H1 (cell line): ENCODE data around the gene ATOH8. TPM values are rescaled to one million over a fixed set of nuclear protein-coding genes. Genes with fewer than 3 reads are reported as not detected.

Source experiments
- CTCF ChIA-PET: fragments of 300-600 bp; sonication (Branson Sonifier 250); formaldehyde crosslinking; loops from one replicate; lab custom pipeline; 2021; ENCODE audit not compliant: partially characterized antibody; lab: Charles Lee
- POLR2A ChIA-PET: fragments of 300-600 bp; sonication (Branson Sonifier 250); formaldehyde crosslinking; loops from one replicate; lab custom pipeline; 2021; ENCODE audit warnings: inconsistent platforms; ENCODE audit not compliant: partially characterized antibody; lab: Charles Lee
- DNase-seq, 2 experiments: peaks; one replicate each; pipeline versions ENCODE4 v3.0.0 to v3.0.0-alpha.2; 2010 to 2022; ENCODE audit warnings: low spot score in 2 of 2, low read depth in 1 of 2, mixed read lengths in 1 of 2
- FAIRE-seq: peaks from 2 replicates; lab custom pipeline; 2011; peaks lifted over from hg19 to GRCh38; lab: Jason Lieb, UNC
- H2AFZ ChIP-seq: 2 replicates; pipeline ENCODE4 v1.8.1; 2012; ENCODE audit warnings: low read length, inconsistent platforms
- H2AK5ac ChIP-seq: 2 replicates; pipeline ENCODE4 v1.6.1; 2013; ENCODE audit warnings: low read depth, low read length
- H2BK120ac ChIP-seq: replicated peaks from 2 replicates; pipeline ENCODE3; 2013; ENCODE audit warnings: low read depth, low read length, inconsistent platforms
- H2BK12ac ChIP-seq: 2 replicates; pipeline ENCODE4 v1.6.1; 2013; ENCODE audit warnings: low read depth, low read length
- H2BK15ac ChIP-seq: 2 replicates; pipeline ENCODE4 v1.6.1; 2013; ENCODE audit warnings: low read length
- H2BK20ac ChIP-seq: 2 replicates; pipeline ENCODE4 v1.6.1; 2013; ENCODE audit warnings: low read length
- H2BK5ac ChIP-seq: 2 replicates; pipeline ENCODE4 v1.6.1; 2013; ENCODE audit warnings: low read depth, low read length
- H3K14ac ChIP-seq: 2 replicates; pipeline ENCODE4 v1.6.1; 2013; ENCODE audit warnings: inconsistent platforms; ENCODE audit not compliant: insufficient read length
- H3K18ac ChIP-seq: 2 replicates; pipeline ENCODE4 v1.6.1; 2013; ENCODE audit warnings: low read length; ENCODE audit errors: extremely low read depth
- H3K23ac ChIP-seq: 2 replicates; pipeline ENCODE4 v1.6.1; 2013; ENCODE audit warnings: inconsistent platforms; ENCODE audit not compliant: insufficient read length
- H3K23me2 ChIP-seq: 2 replicates; pipeline ENCODE4 v1.6.1; 2013; ENCODE audit warnings: low read depth, low read length
- H3K27ac ChIP-seq: 2 replicates; pipeline ENCODE4 v1.6.1; 2011; ENCODE audit warnings: low read depth, low read length, inconsistent platforms
- H3K27me3 ChIP-seq, 4 experiments: replicated peaks in 1 of 4; 1 replicate in 1 of 4; 2 replicates in 3 of 4; pipeline versions ENCODE4 v1.6.1 to v1.8.1; 2011 to 2013; ENCODE audit warnings: low read length in 3 of 4, mild to moderate bottlenecking in 3 of 4, inconsistent platforms in 2 of 4, mixed read lengths in 2 of 4, moderate library complexity in 1 of 4; ENCODE audit not compliant: control insufficient read depth in 3 of 4, insufficient read depth in 3 of 4; ENCODE audit errors: extremely low read depth in 1 of 4
- H3K36me3 ChIP-seq, 4 experiments: 2 replicates each; pipeline versions ENCODE4 v1.6.1 to v1.8.1; 2011 to 2013; ENCODE audit warnings: mild to moderate bottlenecking in 4 of 4, low read length in 3 of 4, moderate library complexity in 2 of 4, control low read depth in 1 of 4, inconsistent platforms in 1 of 4; ENCODE audit not compliant: insufficient read depth in 4 of 4, control insufficient read depth in 2 of 4
- H3K4ac ChIP-seq: replicated peaks from 2 replicates; pipeline ENCODE3; 2013; ENCODE audit warnings: low read length, low read depth, mixed read lengths, inconsistent platforms; ENCODE audit not compliant: insufficient read length
- H3K4me1 ChIP-seq, 4 experiments: replicated peaks in 1 of 4; 1 replicate in 1 of 4; 2 replicates in 3 of 4; pipeline versions ENCODE4 v1.6.1 to v1.8.1; 2011 to 2013; ENCODE audit warnings: low read length in 3 of 4, inconsistent platforms in 2 of 4, mixed read lengths in 1 of 4; ENCODE audit not compliant: insufficient read depth in 4 of 4, control insufficient read depth in 3 of 4
- H3K4me2 ChIP-seq, 2 experiments: 2 replicates each; pipeline versions ENCODE4 v1.6.1 to v1.8.1; 2011 to 2013; ENCODE audit warnings: low read depth in 2 of 2, low read length in 2 of 2, control low read depth in 1 of 2, inconsistent platforms in 1 of 2, mild to moderate bottlenecking in 1 of 2; ENCODE audit not compliant: insufficient read depth in 1 of 2
- H3K4me3 ChIP-seq, 4 experiments: fragments of 200-600, 300-600 bp in 1 of 4; sonication (generic), shearing (Covaris generic), sonication (Bioruptor Twin) in 1 of 4; 2 replicates each; pipeline versions ENCODE4 v1.5.1 to v1.8.1; 2011 to 2016; ENCODE audit warnings: low read length in 4 of 4, low read depth in 3 of 4, control low read depth in 2 of 4, inconsistent platforms in 2 of 4, mild to moderate bottlenecking in 2 of 4, mixed read lengths in 1 of 4, moderate library complexity in 1 of 4; ENCODE audit not compliant: insufficient read depth in 2 of 4; ENCODE audit errors: extremely low read depth in 1 of 4
- H3K56ac ChIP-seq: replicated peaks from 2 replicates; pipeline ENCODE3; 2013; ENCODE audit warnings: low read depth, mild to moderate bottlenecking, mixed read lengths, low read length, inconsistent platforms; ENCODE audit not compliant: insufficient read length
- H3K79me1 ChIP-seq: 2 replicates; pipeline ENCODE4 v1.6.1; 2013; ENCODE audit warnings: low read depth, low read length, control low read depth
- H3K79me2 ChIP-seq, 2 experiments: 2 replicates each; pipeline versions ENCODE4 v1.6.1 to v1.8.1; 2012 to 2013; ENCODE audit warnings: low read length in 2 of 2, mild to moderate bottlenecking in 2 of 2, inconsistent platforms in 1 of 2; ENCODE audit not compliant: insufficient read depth in 2 of 2, control insufficient read depth in 1 of 2
- H3K9ac ChIP-seq, 4 experiments: replicated peaks in 1 of 4; 1 replicate in 1 of 4; 2 replicates in 3 of 4; pipeline versions ENCODE4 v1.6.1 to v1.8.1; 2011 to 2013; ENCODE audit warnings: low read depth in 3 of 4, low read length in 3 of 4, control low read depth in 2 of 4, mild to moderate bottlenecking in 2 of 4, moderate library complexity in 2 of 4, inconsistent platforms in 1 of 4; ENCODE audit errors: extremely low read depth in 1 of 4
- H3K9me3 ChIP-seq, 2 experiments: 2 replicates each; pipeline versions ENCODE4 v1.6.1 to v1.8.1; 2012 to 2013; ENCODE audit warnings: mild to moderate bottlenecking in 2 of 2, moderate library complexity in 2 of 2, control low read depth in 1 of 2, inconsistent platforms in 1 of 2, low read depth in 1 of 2, low read length in 1 of 2, mixed read lengths in 1 of 2; ENCODE audit not compliant: insufficient read depth in 2 of 2
- H4K20me1 ChIP-seq, 2 experiments: replicated peaks in 1 of 2; 2 replicates each; pipeline versions ENCODE3 to v1.8.1; 2011 to 2013; ENCODE audit warnings: inconsistent platforms in 2 of 2, low read length in 2 of 2, mild to moderate bottlenecking in 1 of 2; ENCODE audit not compliant: insufficient read depth in 2 of 2, control insufficient read depth in 1 of 2
- H4K5ac ChIP-seq: 2 replicates; pipeline ENCODE4 v1.6.1; 2013; ENCODE audit warnings: low read length, low read depth, mixed read lengths, inconsistent platforms; ENCODE audit not compliant: insufficient read length
- H4K8ac ChIP-seq: 2 replicates; pipeline ENCODE4 v1.8.0; 2013; ENCODE audit warnings: mild to moderate bottlenecking, moderate library complexity, low read length, inconsistent platforms; ENCODE audit not compliant: insufficient read depth; ENCODE audit errors: extremely low read depth
- H4K91ac ChIP-seq: replicated peaks from 2 replicates; pipeline ENCODE3; 2013; ENCODE audit warnings: low read length, mixed read lengths, inconsistent platforms; ENCODE audit not compliant: insufficient read length
- BRCA1 ChIP-seq: IDR thresholded peaks from 2 replicates; pipeline ENCODE4 v1.6.1; 2012; ENCODE audit warnings: low read depth, low read length, improper control_type of control experiment
- CHD1 ChIP-seq: IDR thresholded peaks from 2 replicates; pipeline ENCODE4 v1.6.1; 2012; ENCODE audit warnings: low read depth, low read length, improper control_type of control experiment
- FOSL1 ChIP-seq: IDR thresholded peaks from 2 replicates; pipeline ENCODE4 v1.6.1; 2011; ENCODE audit warnings: mild to moderate bottlenecking, low read depth, low read length, moderate library complexity; ENCODE audit not compliant: insufficient read depth
- HDAC2 ChIP-seq, 2 experiments: fragments of 300-600 bp in 1 of 2; sonication (generic) in 1 of 2; IDR thresholded peaks; 2 replicates each; pipeline ENCODE4 v1.6.1; 2011 to 2012; ENCODE audit warnings: low read depth in 2 of 2, low read length in 2 of 2, mild to moderate bottlenecking in 2 of 2, moderate library complexity in 2 of 2, borderline replicate concordance in 1 of 2, inconsistent platforms in 1 of 2
- JUND ChIP-seq: IDR thresholded peaks from 2 replicates; pipeline ENCODE4 v1.6.1; 2011; ENCODE audit warnings: mild to moderate bottlenecking, improper control_type of control experiment, low read length
- NANOG ChIP-seq: IDR thresholded peaks from 2 replicates; pipeline ENCODE4 v1.6.1; 2011; ENCODE audit warnings: low read length, low read depth, mild to moderate bottlenecking, inconsistent platforms; ENCODE audit not compliant: insufficient read depth, poor library complexity, severe bottlenecking
- NRF1 ChIP-seq: IDR thresholded peaks from 2 replicates; pipeline ENCODE4 v1.6.1; 2011; ENCODE audit warnings: mild to moderate bottlenecking, low read depth, low read length, improper control_type of control experiment
- RBBP5 ChIP-seq: IDR thresholded peaks from 2 replicates; pipeline ENCODE4 v1.7.1; 2012; ENCODE audit warnings: low read depth, mild to moderate bottlenecking, inconsistent platforms, low read length, moderate library complexity, borderline replicate concordance
- RFX5 ChIP-seq: IDR thresholded peaks from 2 replicates; pipeline ENCODE4 v1.6.1; 2011; ENCODE audit warnings: low read depth, low read length, improper control_type of control experiment, borderline replicate concordance
- SAP30 ChIP-seq: fragments of 300-600 bp; sonication (generic); IDR thresholded peaks from 2 replicates; pipeline ENCODE4 v1.7.1; 2012; ENCODE audit warnings: low read length, moderate library complexity, mild to moderate bottlenecking, inconsistent platforms; ENCODE audit not compliant: insufficient read depth, insufficient replicate concordance
- WGBS, 2 experiments: shearing (Covaris generic) in 1 of 2; methylation state at CpG; one replicate each; pipeline versions ENCODE4 v1.1.6 to v1.1.7; 2013 to 2015; ENCODE audit warnings: low lambda C conversion rate in 2 of 2, mixed read lengths in 2 of 2, inconsistent platforms in 1 of 2, low coverage in 1 of 2, missing lambda C conversion rate in 1 of 2; ENCODE audit not compliant: insufficient replicate concordance in 2 of 2, insufficient coverage in 1 of 2, insufficient read length in 1 of 2; ENCODE audit errors: extremely low coverage in 1 of 2, missing lambda C conversion rate in 1 of 2; 5-methylcytosine and 5-hydroxymethylcytosine counted together
- polyA plus RNA-seq, 7 experiments: library from polyadenylated mRNA; depleted of rRNA in 3 of 7; stranded (reverse) in 5 of 7; unstranded in 2 of 7; fragments of >200 nt in 5 of 7; fragments of 200-250 nt in 2 of 7; gene quantifications; 1 replicate in 5 of 7; 2 replicates in 1 of 7; 4 replicates in 1 of 7; pipeline versions ENCODE4 v1.2.1 to v1.2.3, GENCODE V29; 2011 to 2013; ENCODE audit warnings: missing spikeins in 2 of 7, mixed read lengths in 2 of 7
- total RNA-seq: library from RNA; stranded (reverse); fragmentation: NEBNext Ultra II Directional; extraction: Animal tissue kit (Norgen Biotek cat#: 25700); gene quantifications from 2 replicates; pipeline ENCODE4 v1.2.1, GENCODE V29; 2021
- TF ChIP-seq, protein P1 (sequence below): IDR thresholded peaks from 2 replicates; pipeline ENCODE4 v1.6.1; 2011; ENCODE audit warnings: low read length, improper control_type of control experiment

The ATOH8 gene
- total and polyA plus RNA-seq, 2 of the 8 experiments (the other 6 are each of a cell fraction or from before 2014, with no cell fraction given) = 0.50 to 0.53 TPM

DNA sequence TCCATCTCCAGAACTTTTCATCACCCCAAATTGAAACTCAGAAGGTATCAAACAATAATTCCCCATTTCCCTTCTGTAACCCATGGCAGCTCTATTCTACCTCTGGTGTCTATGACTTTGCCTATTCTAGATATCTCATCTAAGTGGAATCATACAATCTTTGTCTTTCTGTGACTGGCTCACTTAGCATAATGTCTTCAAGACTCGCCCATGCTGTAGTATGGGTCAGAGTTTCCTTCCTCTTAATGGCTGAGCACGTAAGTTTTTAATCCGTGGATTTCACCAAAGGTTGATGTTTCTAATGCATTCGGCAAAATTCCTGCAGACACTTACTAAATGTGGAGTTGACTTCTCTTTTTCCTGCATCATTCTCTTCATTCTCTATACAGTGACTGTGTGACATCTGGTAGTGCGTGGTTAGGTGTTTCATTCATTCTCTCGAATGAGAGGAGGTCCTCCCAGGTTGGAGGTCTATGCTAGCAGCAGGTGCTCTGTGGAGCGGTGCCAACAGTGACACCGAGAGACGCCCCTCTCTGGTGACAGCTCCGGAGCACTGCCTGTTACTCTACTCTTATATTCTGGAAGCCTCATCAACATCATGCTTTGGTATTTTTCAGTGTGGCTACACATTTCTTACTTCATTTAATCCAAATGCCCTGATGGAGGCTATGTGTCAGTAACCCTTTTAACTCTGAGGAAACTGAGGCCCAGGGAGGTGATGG is 50.1 kb downstream of the ATOH8 start:
- Histone ChIP-seq H2BK5ac (no peak overlapping the region), H2AK5ac (no peak overlapping the region), H3K4me3 (no peak overlapping the region), H2BK20ac (no peak overlapping the region), H3K9ac (no peak overlapping the region), H2BK12ac (no peak overlapping the region), H3K23ac (no peak overlapping the region), H3K27me3 (peaks cover 0 to 2% (median 0%) of the 10 kb centered on the region in 4 experiments; a peak in 1 of 7 replicates), H3K9me3 (no peaks in the 10 kb centered on the region), H3K56ac (no peak overlapping the region), H3K14ac (no peak overlapping the region), H3K4ac (no peak overlapping the region), H3K4me1 (no peaks in the 10 kb centered on the region), H4K5ac (no peak overlapping the region), H3K23me2 (no peaks in the 10 kb centered on the region), H3K79me1 (no peaks in the 10 kb centered on the region), H3K4me2 (no peak overlapping the region), H4K20me1 (no peaks in the 10 kb centered on the region), H3K79me2 (no peaks in the 10 kb centered on the region), H3K36me3 (no peaks in the 10 kb centered on the region), H2BK15ac (no peak overlapping the region), H4K91ac (no peak overlapping the region), H2BK120ac (no peak overlapping the region), H2AFZ (no peak overlapping the region), H3K18ac (no peak overlapping the region), H3K27ac (no peak overlapping the region), H4K8ac (no peak overlapping the region)
- no peak for DNase-seq
- POLR2A ChIA-PET = interaction anchor here (1.1 kb wide), 1 partner anchor 59 kb away, joined by 3 read pairs; no protein-coding TSS in a partner anchor
- 90% methylated on average over 10 of the region's 10 CpGs; no CpG with 5 or more reads in 1 of the 2 experiments for WGBS, 2 experiments
- CTCF ChIA-PET = interaction anchor here (0.7 to 8.0 kb wide), 26 partner anchors 9 to 196 kb away, joined by 3 to 86 read pairs (median 5); no protein-coding TSS in a partner anchor
- FAIRE-seq = no peak
- TF ChIP-seq, protein P1, sequence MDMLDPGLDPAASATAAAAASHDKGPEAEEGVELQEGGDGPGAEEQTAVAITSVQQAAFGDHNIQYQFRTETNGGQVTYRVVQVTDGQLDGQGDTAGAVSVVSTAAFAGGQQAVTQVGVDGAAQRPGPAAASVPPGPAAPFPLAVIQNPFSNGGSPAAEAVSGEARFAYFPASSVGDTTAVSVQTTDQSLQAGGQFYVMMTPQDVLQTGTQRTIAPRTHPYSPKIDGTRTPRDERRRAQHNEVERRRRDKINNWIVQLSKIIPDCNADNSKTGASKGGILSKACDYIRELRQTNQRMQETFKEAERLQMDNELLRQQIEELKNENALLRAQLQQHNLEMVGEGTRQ = no peak
- TF ChIP-seq RFX5 = no peak
- TF ChIP-seq NRF1 = no peak
- no peak for TF ChIP-seq RBBP5
- no peak for TF ChIP-seq SAP30
- TF ChIP-seq CHD1 = no peak
- no peak for TF ChIP-seq JUND
- no peak for TF ChIP-seq NANOG
- TF ChIP-seq HDAC2 (IDR thresholded peaks at IDR 0.05; ENCODE audit: borderline replicate concordance in 1 of 2, low read depth in 2 of 2, low read length in 2 of 2) = no peak
- no peak for TF ChIP-seq FOSL1
- no peak for TF ChIP-seq BRCA1
